CD4-positive, alpha-beta T cell treated with Interleukin-21 for 1 hour (primary cell): ENCODE results near the gene RNU1-3.
"Not testable (repeated sequence)": the region's sequence is repeated elsewhere in the genome, so short reads cannot be mapped to it uniquely, and the experiment has no call there.

Source experiments
- DNase-seq: peaks from one replicate; pipeline ENCODE4 v3.0.0-alpha.2; 2020

The RNU1-3 gene

GRCh38 chr1:16693449-16694307 lies 26.9 kb upstream of the RNU1-3 start:
- DNase-seq: not testable (repeated sequence)

- DNase-seq: not testable (repeated sequence)
Measured at GRCh38 chr1:16692717-16693448, 26.1 kb upstream of the RNU1-3 start.

GRCh38 chr1:16692283-16692682 lies 25.5 kb upstream of the RNU1-3 start:
- DNase-seq: not testable (repeated sequence)

DNA sequence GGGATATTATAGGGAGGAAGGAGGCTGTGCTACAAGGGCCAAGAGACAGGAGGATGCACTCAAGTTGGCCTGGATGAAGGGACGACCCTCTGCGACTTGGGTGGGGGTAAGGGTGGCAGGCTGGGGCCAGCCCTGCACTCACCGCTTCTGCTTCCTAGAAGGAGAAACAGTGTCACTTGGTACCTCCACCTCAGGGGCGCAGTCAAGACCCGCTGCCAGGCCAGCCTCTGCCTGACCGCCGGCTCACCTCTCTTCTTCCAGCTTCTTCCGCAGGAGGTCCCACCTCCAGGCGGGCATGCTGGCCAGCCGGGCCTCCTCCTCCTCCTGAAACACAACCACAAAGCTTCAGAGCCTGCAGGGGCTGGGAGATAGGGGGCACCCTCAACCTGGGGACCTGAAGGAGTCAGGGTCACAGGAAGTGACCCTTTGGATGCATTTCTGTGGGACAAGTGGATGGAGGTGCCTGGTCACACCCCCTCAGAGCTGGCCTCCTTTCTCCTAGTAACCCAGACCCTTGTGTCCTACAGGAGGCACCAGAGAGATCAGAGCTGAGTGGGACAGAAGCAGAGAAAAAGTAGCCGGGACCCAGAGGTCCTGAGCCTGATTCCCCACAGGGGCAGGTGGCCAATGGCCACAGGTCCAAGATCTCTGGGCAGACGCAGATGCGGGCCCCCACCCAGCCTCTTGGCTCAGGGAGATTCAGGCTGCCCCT lies 24.4 kb upstream of the RNU1-3 start:
- DNase-seq: not testable (repeated sequence)

GRCh38 chr1:16687132-16687800 lies 20.5 kb upstream of the RNU1-3 start:
- DNase-seq: not testable (repeated sequence)

GRCh38 chr1:16685445-16686371 lies 19.0 kb upstream of the RNU1-3 start:
- not testable (repeated sequence) for DNase-seq

GRCh38 chr1:16684738-16685337 lies 18.1 kb upstream of the RNU1-3 start:
- peak; percentile 45 for DNase-seq

DNA sequence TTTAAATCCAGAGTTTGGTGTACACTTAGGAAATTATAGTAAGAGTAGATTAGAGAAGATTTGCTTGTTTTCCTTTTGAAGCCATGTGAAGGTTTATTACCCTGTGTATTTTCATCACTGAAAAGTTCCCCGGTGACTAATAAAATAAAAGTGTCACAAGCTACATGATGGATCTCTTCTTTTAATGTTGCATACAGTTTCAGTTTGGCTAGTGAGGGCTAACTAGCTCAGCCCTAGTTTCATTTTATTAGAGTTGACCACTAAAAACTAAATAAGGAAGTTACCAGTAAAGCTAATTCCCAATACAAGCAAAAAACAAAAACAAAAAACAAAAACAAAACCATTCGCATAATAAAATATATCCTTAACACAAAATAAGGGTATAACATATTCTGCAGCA lies 17.4 kb upstream of the RNU1-3 start:
- DNase-seq: not testable (repeated sequence)

DNA sequence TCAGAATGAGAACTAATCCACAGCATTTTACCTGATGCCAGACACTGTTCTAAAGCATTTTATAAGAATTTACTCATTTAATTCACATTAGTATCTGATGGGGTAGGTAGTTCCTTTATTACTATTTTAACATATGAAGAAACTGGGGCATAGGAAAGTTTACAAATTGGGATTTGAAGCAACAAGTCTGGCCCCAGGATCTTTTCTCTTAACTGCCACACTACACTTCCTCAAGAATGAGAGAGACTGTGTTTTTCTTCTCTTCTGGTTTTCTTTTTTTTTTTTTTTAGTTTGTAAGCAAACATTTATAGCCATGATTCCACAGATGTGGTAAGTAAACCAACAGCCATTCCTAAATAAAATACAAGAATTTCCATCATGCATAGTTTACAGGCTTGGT lies 16.1 kb upstream of the RNU1-3 start:
- not testable (repeated sequence) for DNase-seq

DNA sequence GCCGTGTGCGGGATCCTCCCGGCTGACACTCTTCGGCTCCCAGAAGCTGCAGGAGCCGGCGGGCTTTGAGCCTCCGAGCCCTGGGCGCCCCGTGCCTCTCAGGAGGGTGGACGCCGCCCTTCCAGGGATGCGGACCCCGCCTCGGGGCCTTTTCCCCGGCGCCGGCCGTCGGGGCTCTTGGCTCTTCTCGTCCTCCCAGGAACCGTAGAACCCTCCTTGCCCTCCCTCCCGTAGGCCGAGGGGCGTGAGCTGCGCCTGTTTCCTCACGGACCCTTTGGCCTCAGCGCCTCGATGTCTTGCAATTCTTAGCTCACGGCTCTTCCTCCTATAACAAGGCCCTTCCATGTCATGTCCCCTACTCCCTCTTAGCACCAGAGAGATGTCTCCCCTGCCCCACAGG lies 13.6 kb upstream of the RNU1-3 start:
- not testable (repeated sequence) for DNase-seq

DNA sequence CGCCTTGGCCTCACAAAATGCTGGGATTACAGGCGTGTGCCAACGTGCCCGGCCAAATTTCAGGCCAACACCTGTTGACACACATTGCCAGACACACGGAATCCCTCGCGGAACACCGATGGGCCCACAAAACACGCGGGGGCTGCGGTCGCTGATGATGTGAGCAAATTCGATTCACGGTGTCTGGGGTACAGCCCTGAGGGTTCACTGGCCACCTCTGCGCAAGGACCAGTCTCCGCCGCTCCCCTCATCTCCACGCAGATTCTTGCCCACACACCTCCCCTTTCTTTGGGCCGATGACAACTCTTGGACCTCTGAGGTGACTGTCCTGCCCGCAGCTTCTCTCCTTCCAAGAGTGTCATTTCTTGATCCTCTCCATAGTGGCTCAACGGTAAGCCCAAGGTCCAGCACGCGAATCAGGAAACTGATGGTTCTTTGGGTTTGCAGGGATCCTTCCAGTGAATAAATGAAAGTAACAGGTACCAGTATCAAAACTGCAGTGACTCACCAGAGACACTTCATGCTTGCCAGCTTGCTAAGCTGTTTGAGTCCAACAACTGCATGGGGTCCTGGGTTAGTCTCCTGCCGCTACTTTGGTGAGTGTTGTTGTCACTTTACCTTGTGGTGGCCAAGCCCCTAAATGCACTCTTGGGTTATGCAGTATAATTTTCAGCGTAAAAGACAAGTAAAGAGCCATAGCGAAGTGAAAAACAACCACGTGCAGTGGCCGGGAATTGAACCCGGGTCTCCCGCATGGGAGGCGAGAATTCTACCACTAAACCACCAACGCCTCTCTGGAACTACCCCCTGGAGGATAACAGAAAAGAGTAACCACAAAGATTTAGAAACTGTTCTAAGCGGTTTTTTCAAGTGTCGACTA lies 11.0 kb upstream of the RNU1-3 start:
- DNase-seq: peak; percentile 64

- DNase-seq: peak; percentile 47
Measured at GRCh38 chr1:16676661-16677523, 10.1 kb upstream of the RNU1-3 start.

- not testable (repeated sequence) for DNase-seq
Measured at GRCh38 chr1:16675118-16675510, 8.4 kb upstream of the RNU1-3 start.

DNA sequence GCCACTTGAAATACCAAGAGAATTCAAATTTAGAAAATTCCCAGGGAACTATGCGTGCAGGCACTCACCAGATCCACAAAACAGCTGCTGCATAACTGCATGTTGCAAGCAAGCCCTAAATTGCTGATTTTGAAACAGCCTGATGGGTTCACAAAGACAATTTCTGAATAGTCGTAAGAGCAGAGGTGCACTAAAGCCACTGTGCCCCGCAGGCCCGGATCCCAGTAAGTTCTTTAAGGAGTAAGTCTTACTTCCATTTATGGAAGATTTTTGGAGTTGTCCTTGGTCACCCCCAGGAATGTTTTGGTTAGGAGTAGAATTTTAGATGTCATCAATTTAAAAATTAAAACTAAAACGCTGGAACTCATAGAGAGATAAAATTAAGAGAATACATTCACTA lies 7.2 kb upstream of the RNU1-3 start:
- not testable (repeated sequence) for DNase-seq

- DNase-seq: not testable (repeated sequence)
Measured at GRCh38 chr1:16665836-16666235, 912 bp downstream of the RNU1-3 start.

- DNase-seq: not testable (repeated sequence)
Measured at GRCh38 chr1:16658234-16658633, 8.5 kb downstream of the RNU1-3 start.

DNA sequence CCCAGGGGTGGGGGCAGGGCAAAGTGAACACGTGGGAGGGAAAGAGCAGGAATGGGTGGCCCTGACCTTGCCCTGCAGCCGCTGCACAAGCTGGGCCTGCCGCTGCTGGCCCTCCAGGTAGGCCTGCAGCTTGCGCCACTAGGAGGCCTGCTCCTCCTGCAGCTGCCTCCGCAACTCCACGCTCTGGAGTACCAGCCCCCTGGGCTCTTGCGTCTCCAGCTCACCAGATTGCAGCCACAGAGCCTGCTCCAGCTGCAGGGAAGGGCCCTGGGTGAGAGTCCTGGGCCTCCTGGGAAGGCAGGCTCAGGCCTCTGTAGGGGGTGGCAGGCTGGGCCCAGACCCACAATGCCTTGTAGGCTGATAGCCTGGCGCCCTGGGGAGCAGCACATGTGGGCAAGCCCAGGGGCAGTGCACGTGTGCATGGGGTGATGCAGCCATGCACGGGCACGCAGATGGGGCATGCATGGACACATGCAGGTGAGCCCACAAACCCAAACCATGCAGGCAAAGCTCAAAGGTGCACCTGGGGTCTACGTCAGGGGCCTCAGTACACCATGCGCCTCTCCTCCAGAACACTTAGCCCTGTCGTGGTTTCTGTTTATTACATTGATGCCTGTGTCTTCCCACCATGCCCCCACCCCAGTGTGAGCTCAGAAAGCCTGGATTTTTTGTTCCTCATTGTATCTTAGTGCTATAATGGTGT lies 9.6 kb downstream of the RNU1-3 start:
- DNase-seq: not testable (repeated sequence)

GRCh38 chr1:16656574-16656973 lies 10.2 kb downstream of the RNU1-3 start:
- DNase-seq: not testable (repeated sequence)
